GM19467 (cell line): Measurements from ENCODE around the gene MARK2.

Experiments used
- ATAC-seq: cut with Tn5 transposase; IDR thresholded peaks from one replicate; pipeline ENCODE4 v1.9.1; 2021; ENCODE audit warnings: mild to moderate bottlenecking, moderate library complexity; ENCODE audit not compliant: unreplicated experiment

Gene MARK2

DNA sequence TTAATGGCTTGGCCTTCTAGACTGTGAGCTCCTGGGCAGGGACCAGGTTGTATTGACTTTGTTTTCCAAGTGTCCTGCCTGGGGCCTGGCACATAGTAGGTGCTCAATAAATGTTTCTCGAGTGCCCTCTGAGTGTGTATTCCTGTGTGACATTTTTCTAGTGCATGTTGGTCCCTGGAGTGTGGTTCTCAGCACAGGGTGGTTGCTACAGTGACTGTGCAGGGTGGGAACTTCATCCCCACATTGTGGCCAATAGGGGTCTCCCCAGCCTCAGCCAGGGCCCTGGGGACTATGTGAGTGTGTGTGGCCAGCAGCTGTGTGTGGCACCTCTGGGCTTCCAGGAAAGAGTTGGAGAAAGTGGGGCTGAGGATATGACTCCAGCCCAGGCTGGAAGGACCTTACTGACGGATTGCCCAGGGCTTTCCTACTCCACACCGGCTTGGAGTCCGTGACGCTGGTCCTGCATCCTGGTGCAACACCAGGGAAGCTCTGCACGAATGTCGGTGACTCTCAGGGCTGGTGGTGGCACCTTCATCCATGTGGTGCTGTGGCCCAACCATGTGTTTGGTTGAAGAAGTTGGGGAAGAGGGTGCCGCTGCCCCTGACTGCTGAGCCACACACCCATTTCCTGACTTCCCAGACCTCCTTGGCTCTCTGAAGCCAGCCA lies 9.0 kb upstream of the MARK2 start:
- ATAC-seq = no peak

DNA sequence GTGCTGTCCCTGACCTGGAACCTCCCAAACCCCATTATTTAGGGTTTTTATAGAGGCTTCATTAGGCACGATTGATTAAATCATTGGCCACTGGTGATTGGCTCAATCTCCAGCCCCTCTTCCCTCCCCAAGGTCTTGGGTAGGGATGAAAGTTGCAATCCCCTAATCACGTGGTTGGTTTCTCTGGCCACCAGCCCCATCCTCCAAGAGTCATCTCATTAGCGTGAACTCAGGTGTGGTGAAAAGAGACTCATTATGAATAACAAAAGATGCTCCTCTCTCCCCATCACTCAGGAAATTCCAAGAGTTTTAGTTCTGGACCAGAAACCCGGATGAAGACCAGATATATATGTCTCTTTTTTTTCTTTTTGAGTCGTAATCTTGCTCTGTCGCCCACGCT lies 7.6 kb upstream of the MARK2 start:
- ATAC-seq = no peak

DNA sequence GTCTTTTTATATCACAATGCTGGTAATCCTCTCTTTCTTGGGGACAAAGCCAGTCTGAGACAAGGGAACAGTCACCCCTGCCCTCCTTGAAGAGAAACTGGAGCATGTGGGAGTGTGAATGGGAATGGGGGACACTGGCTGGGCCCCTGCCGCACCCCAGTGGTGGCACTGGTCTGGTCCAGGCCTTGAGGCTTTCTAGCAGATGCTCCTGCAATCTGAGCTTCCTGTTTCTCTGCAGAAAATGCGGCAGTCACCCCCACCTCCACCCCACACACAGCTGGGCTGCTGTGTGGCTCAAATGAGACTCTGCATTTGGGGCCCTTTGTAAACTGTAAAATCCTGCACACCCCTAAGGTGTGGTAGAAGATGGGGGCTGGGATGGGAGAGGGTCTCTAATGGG lies 6.6 kb upstream of the MARK2 start:
- ATAC-seq = no peak

DNA sequence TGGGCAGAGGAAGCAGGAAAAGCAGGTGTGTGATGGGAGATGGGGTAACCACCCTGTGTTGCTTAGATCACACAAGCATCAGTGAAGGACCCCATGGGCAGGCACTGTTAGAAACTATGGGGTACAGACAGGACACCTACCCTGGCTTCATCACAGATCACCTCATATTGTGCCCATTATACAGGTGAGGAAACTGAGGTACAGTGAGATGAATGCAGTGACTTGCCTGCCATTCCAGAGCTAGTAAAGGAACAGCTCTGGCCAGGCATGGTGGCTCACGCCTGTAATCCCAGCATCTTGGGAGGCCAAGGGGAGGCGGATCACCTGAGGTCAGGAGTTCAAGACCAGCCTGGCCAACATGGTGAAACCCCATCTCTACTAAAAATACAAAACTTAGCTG lies 5.9 kb upstream of the MARK2 start:
- ATAC-seq = no peak

DNA sequence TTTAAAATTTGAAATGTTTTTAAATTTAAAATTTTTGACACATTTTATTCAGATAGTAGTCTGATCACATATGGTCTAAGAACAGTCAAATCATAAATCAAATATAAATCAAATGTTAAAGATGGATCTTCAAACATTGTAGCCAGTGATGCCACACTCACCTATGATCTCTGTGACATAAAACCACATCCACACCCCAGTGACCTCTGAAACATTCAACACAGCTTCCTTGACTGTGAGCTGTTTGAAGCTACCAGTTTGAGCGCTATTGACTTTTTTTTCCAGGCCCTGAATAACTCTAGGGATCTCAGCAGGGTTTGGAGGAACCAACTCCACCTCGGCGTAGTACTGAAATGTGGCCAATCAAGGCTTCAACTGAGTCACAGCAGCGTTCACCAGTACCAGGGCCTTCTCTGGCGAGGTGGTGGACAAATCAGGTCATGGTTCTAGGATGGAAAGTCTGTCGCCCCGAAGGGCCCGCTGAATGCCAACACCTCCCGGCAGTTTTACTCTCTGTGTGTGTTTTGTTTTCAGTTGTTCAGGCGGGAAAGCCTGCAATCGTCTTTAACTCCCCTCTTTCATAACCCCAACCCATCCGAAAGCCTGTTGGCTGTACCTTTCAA lies 4.3 kb upstream of the MARK2 start:
- no peak for ATAC-seq

DNA sequence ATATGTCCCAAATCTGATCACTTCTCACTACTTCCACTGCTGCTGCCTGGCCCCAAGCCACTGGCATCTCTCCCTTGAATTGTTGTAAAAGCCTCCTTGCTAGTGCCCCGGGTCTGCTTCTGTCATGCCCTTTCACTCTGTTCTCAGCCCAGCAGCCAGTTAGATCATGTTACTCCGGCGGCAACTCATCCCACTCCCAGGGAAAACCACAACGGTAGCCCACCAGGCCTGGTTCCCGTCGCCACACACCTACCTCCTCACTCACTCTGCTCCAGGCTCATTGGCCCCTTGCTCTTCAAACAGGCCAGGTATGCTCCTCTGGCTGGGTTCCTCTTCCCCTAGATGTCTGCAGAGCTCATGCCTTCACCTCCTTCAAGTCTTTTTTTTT lies 3.8 kb upstream of the MARK2 start:
- no peak for ATAC-seq

DNA sequence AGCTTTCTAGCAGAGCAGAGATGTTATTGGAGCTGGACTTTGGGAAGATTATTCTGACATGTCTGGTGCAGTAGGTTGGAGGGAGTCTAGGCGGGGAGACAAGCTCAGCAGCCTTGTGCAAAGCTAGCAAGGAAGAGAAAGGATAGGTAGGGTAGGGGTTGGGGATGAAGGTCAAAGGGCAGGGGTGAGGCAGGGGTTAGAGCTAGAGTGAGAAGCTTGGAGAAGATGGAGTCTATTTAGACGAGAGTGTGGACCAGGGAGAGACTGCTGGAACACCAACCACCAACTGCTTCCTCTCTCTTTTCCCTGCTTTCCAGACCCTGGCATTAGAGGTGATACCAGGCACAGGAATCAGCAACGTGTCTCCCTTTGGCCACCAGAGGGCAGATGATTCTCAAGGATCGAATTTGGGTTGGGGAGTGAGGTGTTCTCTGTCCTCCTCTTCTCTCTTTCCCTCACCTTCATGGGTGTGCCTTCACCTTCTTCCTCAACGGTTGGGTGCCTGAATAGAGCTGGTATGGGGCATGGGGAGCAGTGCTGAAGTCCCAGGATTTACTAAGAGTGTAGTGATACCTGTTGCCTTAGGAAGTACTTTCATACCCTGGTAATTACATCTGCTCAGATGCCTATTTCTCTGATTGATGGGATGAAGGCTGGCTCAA lies 1.8 kb upstream of the MARK2 start:
- no peak for ATAC-seq

DNA sequence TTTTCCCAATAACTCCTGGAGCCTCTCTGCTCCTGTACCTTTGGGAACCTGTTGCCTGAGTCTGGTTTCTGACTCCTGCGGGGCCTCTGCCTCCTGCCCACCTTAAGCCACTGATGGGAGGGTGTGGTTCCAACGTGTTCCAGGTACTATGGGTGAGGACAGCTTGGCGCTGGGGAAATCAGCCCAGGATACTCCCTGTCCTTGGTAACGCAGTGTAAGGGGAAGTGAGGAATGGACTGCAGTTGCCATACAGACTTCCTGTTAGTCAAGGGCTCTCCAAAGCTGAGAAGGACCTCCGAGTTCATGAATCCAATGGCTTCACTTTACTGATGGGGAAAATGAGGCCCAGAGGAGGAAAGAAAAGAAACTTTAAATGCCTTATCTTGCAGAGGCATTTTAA lies 1.2 kb upstream of the MARK2 start:
- no peak for ATAC-seq

DNA sequence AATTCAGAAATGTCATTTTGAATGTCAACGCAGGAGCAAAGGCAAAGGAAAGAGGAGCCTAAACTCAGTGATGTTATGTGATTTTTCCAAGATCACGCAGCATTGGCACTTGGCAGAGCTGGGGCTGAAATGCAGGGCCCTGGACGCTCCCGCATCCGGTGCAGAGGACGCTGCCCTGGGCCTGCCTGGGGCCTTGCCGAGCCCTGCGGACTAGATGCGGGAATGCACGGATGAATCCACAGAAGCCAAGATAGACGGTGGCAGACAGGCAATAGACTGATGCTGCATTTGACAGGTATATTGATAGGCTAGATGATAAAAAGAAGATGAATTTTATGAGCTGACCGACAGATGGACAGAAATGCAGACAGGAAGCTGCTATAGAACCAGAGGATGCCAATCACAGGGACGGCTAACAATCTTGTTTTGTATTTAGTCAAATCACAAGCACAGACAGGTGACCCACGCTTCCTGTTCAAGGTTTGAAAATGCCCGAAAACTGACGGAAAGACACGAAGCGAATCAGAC lies 696 bp upstream of the MARK2 start:
- ATAC-seq = no peak

DNA sequence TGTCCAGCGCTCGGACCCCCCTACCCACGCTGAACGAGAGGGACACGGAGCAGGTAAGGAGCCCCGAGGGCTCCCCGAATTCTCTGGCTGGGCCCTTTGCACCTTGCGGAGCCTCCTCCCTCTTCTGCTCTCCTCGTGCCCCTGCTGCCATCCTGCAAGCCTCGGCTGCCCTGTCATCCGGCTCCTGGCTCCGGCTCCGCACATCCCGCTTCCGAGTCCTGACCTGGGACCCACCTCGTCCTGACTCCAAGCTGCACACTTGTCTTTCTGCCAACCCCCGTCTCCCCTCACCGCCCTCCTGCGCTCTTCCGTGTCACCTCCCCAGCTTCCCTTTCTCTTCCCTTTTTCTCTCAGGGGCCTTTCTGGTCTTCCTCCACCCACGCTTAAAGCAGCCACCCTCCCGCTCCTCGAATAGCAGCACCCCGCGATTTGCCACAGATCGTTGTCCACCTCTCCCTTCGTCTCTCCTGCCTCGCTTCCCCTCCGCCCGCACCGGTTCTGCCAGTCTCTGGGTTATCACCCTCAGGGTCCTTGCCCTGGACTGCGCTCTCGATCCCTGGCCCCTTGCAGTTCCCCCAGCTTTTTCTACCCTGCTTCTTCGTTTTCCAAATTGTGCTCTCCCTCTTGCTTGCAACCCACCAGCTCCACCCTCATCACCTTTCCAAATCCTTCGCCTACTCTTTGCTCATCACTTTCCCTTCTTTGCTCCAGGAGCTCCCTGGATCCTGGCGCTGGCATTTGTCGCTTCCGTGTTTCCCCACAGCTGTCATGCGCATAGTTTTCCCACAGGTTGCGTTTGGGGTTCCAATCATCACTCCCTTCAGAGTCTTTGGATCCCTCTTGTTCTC lies 822 bp downstream of the MARK2 start:
- no peak for ATAC-seq

DNA sequence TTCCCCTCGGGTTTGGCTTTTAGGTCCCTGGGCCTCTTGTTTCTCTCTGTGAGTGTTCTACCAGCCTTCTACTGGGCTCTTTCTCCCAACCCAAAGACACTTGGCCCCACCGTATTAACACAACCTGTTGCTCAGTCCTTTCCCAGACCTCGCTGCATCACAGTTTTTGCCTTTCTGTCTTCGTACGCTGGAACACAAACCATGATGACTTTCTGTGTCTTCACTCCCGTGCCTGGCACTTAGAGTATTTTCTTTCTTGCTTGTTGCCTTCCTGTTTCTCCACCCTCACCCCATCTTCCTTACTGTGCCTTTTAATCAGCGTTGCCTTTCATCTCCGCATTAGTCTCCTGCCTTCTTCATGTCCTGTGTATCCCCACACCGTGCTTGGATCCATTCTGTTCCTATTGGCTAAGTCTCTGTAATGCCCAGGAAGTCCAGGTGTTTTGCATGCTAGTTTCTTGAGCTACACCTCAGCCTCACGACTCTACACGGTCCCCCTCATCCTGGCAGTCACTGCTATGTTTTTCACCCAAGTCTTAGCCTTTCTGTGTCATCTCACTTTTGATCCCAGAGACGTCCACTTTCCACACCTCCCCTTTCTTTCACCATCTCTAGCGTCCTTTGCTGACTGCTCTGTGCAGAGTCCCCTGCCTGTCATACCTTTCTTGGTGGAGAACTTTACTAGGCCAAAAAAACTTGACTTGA lies 1.6 kb downstream of the MARK2 start:
- no peak for ATAC-seq

DNA sequence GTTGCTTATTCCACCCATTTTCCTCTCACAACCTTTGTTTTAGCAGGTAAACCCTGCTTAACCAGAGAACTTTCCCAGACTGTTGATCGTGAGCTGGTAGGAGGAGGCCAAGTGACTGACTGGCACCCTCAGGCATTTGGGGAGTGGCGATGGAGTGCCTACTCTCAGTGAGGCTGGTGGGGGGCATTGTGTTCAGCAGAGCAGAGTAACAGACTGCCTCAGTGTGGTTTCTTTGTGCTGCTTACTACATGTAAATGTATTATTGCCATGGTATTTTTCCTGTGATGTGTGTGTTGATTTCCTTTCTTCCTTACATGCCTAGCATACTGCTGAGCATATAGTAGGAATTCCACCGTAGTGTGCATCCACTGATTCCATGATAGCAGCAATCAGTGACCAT lies 2.6 kb downstream of the MARK2 start:
- ATAC-seq = no peak

DNA sequence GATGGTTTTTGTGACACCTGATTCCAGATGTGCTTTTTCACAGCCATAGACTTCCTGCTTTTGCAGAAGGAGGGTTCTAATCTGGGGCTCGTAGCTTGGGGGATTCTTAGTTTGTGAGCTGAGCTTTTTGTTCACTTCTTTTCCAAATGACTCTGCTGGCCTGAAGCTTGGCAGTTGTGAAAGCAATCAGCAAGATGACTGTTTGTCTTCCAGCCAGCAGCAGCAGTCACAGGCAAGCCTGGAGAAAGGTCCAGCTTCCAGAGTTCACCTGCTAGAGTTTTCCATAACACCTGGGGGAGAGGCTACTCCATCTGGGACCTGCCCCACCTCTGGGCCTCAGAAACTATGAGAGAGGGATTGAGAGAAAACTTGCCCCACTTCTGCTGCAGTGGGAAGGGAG lies 4.1 kb downstream of the MARK2 start:
- no peak for ATAC-seq

DNA sequence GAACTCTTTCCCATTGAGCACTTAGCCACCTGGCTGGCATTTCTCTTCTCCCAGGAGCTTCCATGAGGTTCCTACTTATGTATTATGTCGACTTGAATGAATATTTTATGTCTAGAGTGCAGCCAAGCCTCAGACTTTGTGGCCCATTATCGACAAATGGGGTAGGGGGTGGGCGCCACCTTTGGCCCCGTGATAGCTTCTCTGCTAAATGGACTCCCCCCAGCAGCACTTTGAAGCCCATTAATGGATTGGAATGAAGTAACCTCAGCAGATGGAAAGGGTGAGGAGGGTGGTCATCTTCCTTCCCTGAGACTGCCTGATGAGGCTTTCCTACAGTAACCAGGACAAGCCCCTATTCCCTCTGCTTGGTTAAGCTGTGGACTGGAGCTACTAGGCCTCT lies 5.9 kb downstream of the MARK2 start:
- ATAC-seq = no peak

DNA sequence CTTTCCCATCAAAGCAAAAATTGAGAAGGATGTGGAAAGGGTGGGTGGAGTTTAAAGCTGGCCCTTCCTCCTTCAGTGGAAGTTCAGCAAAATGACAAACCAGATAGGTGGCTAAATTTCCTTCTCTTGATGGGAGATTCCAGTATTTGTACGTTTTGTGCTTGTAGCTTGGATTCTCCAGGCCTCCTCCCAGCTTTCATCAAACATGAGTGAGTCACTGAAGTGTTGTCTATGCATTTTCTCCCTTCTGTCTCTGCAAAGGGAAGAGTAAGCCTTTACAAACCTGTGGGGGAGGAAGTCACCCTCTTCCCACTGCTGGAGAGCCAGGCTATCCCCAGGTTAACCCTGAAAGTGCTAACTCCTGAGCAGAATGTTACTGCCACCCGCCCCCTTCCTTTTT lies 6.4 kb downstream of the MARK2 start:
- no peak for ATAC-seq

DNA sequence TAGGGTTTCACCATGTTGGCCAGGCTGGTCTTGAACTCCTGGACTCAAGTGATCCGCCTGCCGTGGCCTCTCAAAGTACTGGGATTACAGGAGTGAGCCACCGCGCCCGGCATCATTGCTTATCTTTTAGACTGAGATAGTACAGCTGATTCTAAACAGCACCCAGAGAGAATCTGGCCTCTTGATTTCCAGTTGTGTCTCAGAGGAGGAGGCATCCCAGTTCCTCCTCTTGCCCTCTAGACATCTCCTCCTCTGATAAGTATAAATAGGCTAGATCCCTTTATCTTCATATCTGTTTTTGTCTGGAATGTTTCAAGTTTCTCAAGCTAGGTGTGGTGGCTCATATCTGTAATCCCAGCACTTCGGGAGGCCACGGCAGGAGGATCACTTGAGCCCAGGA lies 7.0 kb downstream of the MARK2 start:
- no peak for ATAC-seq

DNA sequence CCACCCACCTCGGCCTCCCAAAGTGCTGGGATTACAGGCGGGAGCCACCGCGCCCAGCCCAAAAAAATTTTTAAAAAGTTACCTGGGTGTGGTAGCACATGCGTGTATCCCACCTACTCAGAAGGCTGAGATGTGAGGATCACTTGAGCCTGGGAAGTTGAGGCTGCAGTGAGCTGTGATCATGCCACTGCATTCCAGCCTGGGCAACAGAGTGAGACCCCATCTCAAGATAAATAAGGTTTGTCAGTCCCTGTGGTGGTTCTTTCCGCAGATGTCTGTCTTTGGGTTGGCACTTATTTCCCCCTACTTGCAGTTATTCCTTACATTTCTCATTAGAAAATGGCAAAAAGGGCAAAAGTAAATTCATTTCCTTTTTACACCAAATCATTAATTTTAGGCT lies 8.0 kb downstream of the MARK2 start:
- no peak for ATAC-seq

DNA sequence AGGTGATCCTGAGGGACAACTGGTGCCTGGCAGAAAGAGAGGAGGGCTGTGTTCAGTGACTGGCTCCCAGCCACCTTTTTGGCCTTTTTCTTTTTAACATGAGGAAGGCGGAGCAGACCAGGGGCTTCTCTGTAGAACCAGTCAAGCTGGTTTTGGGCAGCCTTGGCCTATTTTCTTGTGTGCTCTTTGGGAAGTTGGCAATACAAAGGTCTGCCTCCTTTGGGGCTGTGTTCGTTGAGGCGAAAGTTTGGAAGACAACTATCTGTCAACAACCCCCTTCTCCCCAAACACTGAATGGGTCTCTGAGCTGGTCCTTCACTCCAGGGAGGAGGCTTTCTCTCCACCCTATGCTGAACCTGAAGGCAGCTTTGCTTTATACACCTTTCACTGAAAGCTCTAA lies 8.5 kb downstream of the MARK2 start:
- no peak for ATAC-seq

DNA sequence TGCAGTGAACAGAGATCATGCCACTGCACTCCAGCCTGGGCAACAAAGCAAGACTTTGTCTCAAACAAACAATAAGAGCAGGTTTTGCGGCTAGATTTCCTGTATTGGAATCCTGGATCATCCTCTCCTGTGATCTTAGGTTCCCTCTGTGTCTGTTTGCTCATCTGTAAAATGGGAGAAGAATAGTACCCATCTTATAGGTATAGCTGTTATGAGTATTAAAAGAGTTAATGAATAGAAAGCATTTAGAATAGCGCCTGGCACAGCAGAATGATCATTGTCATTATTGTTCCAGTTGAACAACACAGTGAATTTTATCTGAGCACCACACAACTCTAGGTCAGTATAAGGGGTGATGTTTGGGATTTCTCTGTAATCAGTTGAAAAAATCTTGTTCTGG lies 10.8 kb downstream of the MARK2 start:
- no peak for ATAC-seq

DNA sequence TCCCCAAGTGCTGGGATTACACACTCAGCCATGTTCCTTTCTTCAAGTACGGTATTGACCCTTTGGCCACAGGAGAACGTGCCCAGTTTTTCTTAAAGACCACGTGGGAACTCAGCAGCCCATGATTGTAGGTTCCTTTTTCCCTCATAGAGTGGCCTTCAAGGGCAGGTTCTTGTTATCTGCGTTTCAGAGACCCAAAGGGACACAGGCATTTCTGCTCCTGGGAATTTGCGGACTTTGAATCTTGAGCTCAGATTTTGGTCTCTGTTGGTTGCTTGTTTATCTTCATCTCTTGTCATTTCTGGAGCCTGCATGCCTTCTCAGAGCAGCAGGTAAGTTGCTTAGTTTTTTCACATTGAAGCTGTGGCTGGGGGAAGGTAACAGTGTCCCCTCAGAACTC lies 12.0 kb downstream of the MARK2 start:
- no peak for ATAC-seq

DNA sequence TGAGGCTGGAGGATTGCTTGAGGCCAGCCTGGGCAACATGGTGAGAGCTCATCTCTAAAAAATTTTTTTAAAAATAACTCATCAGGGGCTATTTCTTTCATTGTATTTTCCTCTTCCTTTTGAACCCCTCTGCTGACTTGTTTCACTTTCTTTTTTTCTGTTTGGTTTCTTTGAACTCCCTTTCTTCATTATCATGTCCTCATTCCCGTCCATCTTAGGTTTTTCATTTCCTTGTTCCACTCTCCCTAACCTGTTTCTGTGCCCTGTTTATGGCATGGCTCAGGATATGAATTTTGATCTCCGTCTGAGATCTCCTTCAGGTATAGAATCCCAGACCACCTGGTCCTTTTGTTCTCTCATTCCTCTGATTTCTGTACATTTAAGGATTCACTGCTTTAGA lies 12.5 kb downstream of the MARK2 start:
- ATAC-seq = no peak
